Upper lobe of right lung (tissue), 1 donor: Measurements from ENCODE around the gene MAGEA11. TPM values are rescaled to one million over a fixed set of nuclear protein-coding genes. Genes with fewer than 3 reads are reported as not detected.
"Not testable (repeated sequence)": the region's sequence is repeated elsewhere in the genome, so short reads cannot be mapped to it uniquely, and the experiment has no call there.

Source experiments
- ATAC-seq: fragments of 200-7000 bp; cut with Tn5 transposase; one replicate; pipeline ENCODE4 v1.9.1; 2020; ENCODE audit warnings: mild to moderate bottlenecking, moderate library complexity
- DNase-seq: peaks from one replicate; pipeline ENCODE4 v3.0.0-alpha.2; 2020
- H3K27ac ChIP-seq: fragments of 200-600 bp; one replicate; pipeline ENCODE4 v1.8.0; 2022
- H3K27me3 ChIP-seq: fragments of 200-600 bp; one replicate; pipeline ENCODE4 v1.8.0; 2022; ENCODE audit warnings: mild to moderate bottlenecking
- H3K36me3 ChIP-seq: fragments of 200-600 bp; one replicate; pipeline ENCODE4 v1.8.0; 2022
- H3K4me1 ChIP-seq: fragments of 200-600 bp; one replicate; pipeline ENCODE4 v1.8.0; 2022
- H3K4me3 ChIP-seq: fragments of 200-600 bp; one replicate; pipeline ENCODE4 v1.8.0; 2022; ENCODE audit warnings: mild to moderate bottlenecking
- H3K9me3 ChIP-seq: fragments of 200-600 bp; one replicate; pipeline ENCODE4 v1.8.0; 2022
- intact Hi-C: fragments of 100-400 bp; cut with DNase I; formaldehyde crosslinking; loops from one replicate; pipeline ENCODE4 v1.11.0; 2022
- total RNA-seq: library from RNA; stranded (reverse); fragmentation: NEBNext Ultra II Directional; extraction: Animal tissue kit (Norgen Biotek cat#: 25700); gene quantifications from one replicate; pipeline ENCODE4 v1.2.1, GENCODE V29; 2021
- TF ChIP-seq, protein P1 (sequence below): fragments of 200-600 bp; IDR thresholded peaks from one replicate; pipeline ENCODE4 v1.8.0; 2022; ENCODE audit warnings: antibody characterized with exemption
- donor health status: DM: no; HTN: yes; CAD: no; lungs with severe emphysema.

Gene MAGEA11
- total RNA-seq, 1 donor from 2014 or later: not detected

DNA sequence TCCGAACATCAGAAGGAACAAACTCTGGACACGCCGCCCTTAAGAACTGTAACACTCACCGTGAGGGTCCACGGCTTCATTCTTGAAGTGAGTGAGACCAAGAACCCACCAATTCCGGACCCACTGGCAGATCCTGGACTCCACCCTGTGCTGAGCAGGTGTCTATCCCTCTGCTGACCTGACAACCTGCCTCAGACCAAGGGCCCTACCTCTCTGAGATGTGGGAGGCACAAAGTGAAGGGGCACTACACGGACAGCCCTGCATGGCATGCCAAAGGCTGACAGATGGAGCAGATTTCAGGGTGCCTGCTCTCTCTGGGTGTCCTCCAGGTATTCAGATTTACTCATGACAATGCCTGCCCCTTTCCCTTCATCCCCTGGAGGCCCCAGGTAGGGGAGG is 48.0 kb downstream of the MAGEA11 start:
- ATAC-seq (no peak), DNase-seq (no peak)
- intact Hi-C loops: no loop called here
- Histone ChIP-seq H3K27ac (no peak overlapping the region), H3K36me3 (no peaks in the 10 kb centered on the region), H3K27me3 (no peaks in the 10 kb centered on the region), H3K4me3 (no peak overlapping the region), H3K4me1 (no peaks in the 10 kb centered on the region), H3K9me3 (no peaks in the 10 kb centered on the region)
- TF ChIP-seq, protein P1, sequence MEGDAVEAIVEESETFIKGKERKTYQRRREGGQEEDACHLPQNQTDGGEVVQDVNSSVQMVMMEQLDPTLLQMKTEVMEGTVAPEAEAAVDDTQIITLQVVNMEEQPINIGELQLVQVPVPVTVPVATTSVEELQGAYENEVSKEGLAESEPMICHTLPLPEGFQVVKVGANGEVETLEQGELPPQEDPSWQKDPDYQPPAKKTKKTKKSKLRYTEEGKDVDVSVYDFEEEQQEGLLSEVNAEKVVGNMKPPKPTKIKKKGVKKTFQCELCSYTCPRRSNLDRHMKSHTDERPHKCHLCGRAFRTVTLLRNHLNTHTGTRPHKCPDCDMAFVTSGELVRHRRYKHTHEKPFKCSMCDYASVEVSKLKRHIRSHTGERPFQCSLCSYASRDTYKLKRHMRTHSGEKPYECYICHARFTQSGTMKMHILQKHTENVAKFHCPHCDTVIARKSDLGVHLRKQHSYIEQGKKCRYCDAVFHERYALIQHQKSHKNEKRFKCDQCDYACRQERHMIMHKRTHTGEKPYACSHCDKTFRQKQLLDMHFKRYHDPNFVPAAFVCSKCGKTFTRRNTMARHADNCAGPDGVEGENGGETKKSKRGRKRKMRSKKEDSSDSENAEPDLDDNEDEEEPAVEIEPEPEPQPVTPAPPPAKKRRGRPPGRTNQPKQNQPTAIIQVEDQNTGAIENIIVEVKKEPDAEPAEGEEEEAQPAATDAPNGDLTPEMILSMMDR: no peak

- H3K27ac ChIP-seq: no peak overlapping the region
- TF ChIP-seq, protein P1: no peak
- ATAC-seq (no peak), DNase-seq (no peak)
- H3K27me3 ChIP-seq: no peaks in the 10 kb centered on the region
- no peaks in the 10 kb centered on the region for H3K9me3 ChIP-seq
- H3K36me3 ChIP-seq: no peaks in the 10 kb centered on the region
- intact Hi-C loops: no loop called here
- H3K4me1 ChIP-seq: no peaks in the 10 kb centered on the region
- H3K4me3 ChIP-seq: no peak overlapping the region
Measured at GRCh38 chrX:149760965-149761364, 49.1 kb downstream of the MAGEA11 start.

DNA sequence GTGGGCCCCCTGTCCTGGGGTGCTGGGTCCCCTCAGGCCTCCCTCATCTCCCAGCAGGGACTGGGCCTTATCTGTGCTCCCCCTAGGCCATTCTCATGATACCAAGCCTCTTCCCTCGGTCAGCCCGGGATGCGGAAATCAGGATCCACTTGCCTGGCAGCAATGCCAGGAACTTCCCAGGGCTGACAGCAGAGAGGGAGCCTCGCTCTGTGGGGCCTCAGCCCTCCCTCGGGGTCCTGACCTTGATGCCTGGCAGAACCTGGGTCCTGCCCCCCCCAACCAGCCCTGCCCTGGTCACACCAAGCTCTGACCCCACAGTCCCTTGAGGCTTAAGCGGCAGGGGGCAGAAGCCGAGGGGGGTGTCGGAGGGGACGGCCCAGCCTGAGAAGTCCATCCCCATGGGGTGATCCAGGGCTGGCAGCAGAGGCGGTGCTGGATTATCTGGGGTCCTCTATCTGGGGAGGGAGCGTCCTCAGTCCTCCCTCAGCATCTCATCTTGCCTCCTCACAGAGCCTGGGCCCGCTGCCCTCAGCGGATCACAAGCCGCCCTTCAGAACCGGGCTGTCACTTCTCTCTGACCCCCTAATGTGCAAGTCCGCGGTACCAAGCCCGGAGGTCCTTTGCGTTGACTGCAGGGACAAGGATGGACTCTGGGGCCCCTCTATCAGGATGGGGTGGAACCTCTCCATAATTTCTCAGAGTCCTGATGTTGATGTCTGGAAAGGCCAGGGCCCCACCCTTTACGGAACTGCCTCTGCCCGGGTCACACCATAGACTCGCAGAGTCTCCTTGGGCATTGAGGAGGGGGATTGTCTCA is 50.2 kb downstream of the MAGEA11 start:
- H3K9me3 ChIP-seq, H3K27ac ChIP-seq, DNase-seq, ATAC-seq, H3K4me3 ChIP-seq, H3K4me1 ChIP-seq, H3K36me3 ChIP-seq, H3K27me3 ChIP-seq, intact Hi-C loops: not testable (repeated sequence)

GRCh38 chrX:149762696-149763614 is 51.1 kb downstream of the MAGEA11 start:
- no peak for ATAC-seq
- intact Hi-C loops: no loop called here
- H3K36me3 ChIP-seq: no peaks in the 10 kb centered on the region

More at GRCh38 chrX:149762696-149763614, 51.1 kb downstream of the MAGEA11 start:
- Histone ChIP-seq H3K4me3 (no peak overlapping the region), H3K4me1 (no peaks in the 10 kb centered on the region), H3K27me3 (no peaks in the 10 kb centered on the region), H3K27ac (no peak overlapping the region), H3K9me3 (no peaks in the 10 kb centered on the region)
- TF ChIP-seq, protein P1: no peak
- DNase-seq: no peak

Other genes starting within 250 kb of the MAGEA11 start
- 113 TPM for gene IDS, start 206.8 kb upstream of the MAGEA11 start, total RNA-seq
- gene EOLA1, start 171.0 kb upstream of the MAGEA11 start, total RNA-seq: 15.8 TPM
- not detected for gene HSFX3, start 162.1 kb upstream of the MAGEA11 start, total RNA-seq
- gene MAGEA9B, start 124.6 kb upstream of the MAGEA11 start, total RNA-seq: not detected
- gene HSFX2, start 116.7 kb upstream of the MAGEA11 start, total RNA-seq: not detected
- 19.9 TPM for gene TMEM185A, start 80.3 kb upstream of the MAGEA11 start, total RNA-seq
- gene HSFX1, start 62.0 kb downstream of the MAGEA11 start, total RNA-seq: 1.4 TPM
- gene MAGEA9, start 69.9 kb downstream of the MAGEA11 start, total RNA-seq: not detected
- gene MAGEA8, start 169.1 kb downstream of the MAGEA11 start, total RNA-seq: not detected
- not detected for gene HSFX4, start 217.5 kb downstream of the MAGEA11 start, total RNA-seq
- 26.3 TPM for gene EOLA2, start 226.4 kb downstream of the MAGEA11 start, total RNA-seq